Measurements from ENCODE around the gene FERMT1. TPM values are rescaled to one million over a fixed set of nuclear protein-coding genes. Genes with fewer than 3 reads are reported as not detected.

FERMT1 gene
- total RNA-seq, 1 donor from 2014 or later = 1.3 TPM

GRCh38 chr20:6123649-6124014 lies 802 bp upstream of the FERMT1 start:
- Histone ChIP-seq H3K79me2 (ENCODE audit: low read depth) (no peaks in the 10 kb centered on the region), H2AFZ (replicated peaks) (peak overlapping the region; percentile 95), H3K9me3 (ENCODE audit: low read depth) (no peaks in the 10 kb centered on the region), H3K4me2 (peak overlapping the region; percentile 90), H4K20me1 (ENCODE audit: low read depth) (no peaks in the 10 kb centered on the region), H3K27ac (no peak overlapping the region), H3K4me1 (peaks cover 37% of the 10 kb centered on the region), H3K9ac (no peak overlapping the region), H3K36me3 (no peaks in the 10 kb centered on the region), H3F3A (ENCODE audit: low read depth) (peaks cover 20% of the 10 kb centered on the region), H3K27me3 (peaks cover 40% of the 10 kb centered on the region), H3K4me3 (peak overlapping the region; percentile 50)
- peak; percentile 37 for DNase-seq (ENCODE audit: low spot score)
- H3K27me3 Mint-ChIP-seq (ENCODE audit: insufficient read depth, low read depth) = peaks cover 23% of the 10 kb centered on the region
- no peaks in the 10 kb centered on the region for H3K36me3 Mint-ChIP-seq
- H3K27ac Mint-ChIP-seq = no peak overlapping the region
- TF ChIP-seq EZH2phosphoT487 (IDR thresholded peaks at IDR 0.05) (no peak), CTCF (IDR thresholded peaks at IDR 0.05) (no peak), EZH2 (IDR thresholded peaks at IDR 0.05) (no peak)
- H3K9me3 Mint-ChIP-seq = no peaks in the 10 kb centered on the region
- H3K4me3 Mint-ChIP-seq = peak overlapping the region; percentile 82
- H3K4me1 Mint-ChIP-seq = peaks cover 5% of the 10 kb centered on the region

DNA sequence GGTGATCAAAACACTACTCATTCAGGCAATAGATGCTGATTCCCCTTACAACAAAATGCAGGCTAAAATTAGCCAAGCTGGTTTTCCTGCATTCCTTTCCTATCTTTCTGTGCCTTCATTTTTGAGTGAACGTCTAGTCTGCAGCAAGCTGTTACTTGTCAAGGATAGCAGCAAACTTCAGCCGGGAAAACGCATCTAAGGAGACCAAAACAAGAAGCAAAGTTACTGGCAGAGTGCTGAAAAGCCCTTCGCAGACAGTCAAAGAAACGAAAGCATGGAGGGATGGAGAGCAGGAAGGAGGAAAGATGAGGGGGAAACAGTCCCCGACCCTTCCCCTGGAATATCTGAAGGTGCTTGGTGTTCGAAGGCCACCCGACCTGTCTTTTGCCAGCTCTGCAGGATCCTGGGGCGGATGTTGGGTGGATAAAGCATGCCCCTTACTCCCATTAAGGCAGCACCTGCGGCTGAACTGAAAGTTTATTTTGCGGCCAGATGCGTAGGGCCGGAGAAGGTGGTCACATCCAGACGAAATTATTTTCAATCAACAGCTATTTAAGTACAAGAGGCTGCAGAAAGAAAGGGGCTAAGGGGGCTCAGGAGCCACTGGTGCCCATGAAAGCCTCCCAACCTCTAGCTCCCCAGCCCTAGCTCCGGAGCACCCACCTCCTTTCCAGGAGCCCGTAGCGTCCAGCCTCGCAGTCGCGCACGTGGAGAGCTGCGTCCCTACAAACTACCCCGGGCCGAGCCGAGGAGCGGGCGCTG lies 538 bp downstream of the FERMT1 start:
- Mint-ChIP-seq H3K36me3 (no peaks in the 10 kb centered on the region), H3K27ac (no peak overlapping the region), H3K9me3 (no peaks in the 10 kb centered on the region), H3K4me3 (peak overlapping the region; percentile 67), H3K4me1 (peaks cover 5% of the 10 kb centered on the region), H3K27me3 (ENCODE audit: insufficient read depth, low read depth) (peaks cover 23% of the 10 kb centered on the region)
- peaks cover 40% of the 10 kb centered on the region for H3K27me3 ChIP-seq
- no peak overlapping the region for H3K9ac ChIP-seq
- peaks cover 37% of the 10 kb centered on the region for H3K4me1 ChIP-seq
- DNase-seq (ENCODE audit: low spot score) = peak; percentile 15
- no peaks in the 10 kb centered on the region for H3K79me2 ChIP-seq (ENCODE audit: low read depth)
- TF ChIP-seq EZH2phosphoT487 (IDR thresholded peaks at IDR 0.05) (no peak), EZH2 (IDR thresholded peaks at IDR 0.05) (peak; percentile 38), CTCF (IDR thresholded peaks at IDR 0.05) (no peak)
- H3K27ac ChIP-seq = no peak overlapping the region
- H3K4me3 ChIP-seq = peak overlapping the region; percentile 50
- H3K9me3 ChIP-seq (ENCODE audit: low read depth) = no peaks in the 10 kb centered on the region
- H4K20me1 ChIP-seq (ENCODE audit: low read depth) = no peaks in the 10 kb centered on the region
- peak overlapping the region; percentile 90 for H3K4me2 ChIP-seq
- H3K36me3 ChIP-seq = no peaks in the 10 kb centered on the region
- peak overlapping the region; percentile 95 for H2AFZ ChIP-seq (replicated peaks)
- peaks cover 20% of the 10 kb centered on the region for H3F3A ChIP-seq (ENCODE audit: low read depth)

DNA sequence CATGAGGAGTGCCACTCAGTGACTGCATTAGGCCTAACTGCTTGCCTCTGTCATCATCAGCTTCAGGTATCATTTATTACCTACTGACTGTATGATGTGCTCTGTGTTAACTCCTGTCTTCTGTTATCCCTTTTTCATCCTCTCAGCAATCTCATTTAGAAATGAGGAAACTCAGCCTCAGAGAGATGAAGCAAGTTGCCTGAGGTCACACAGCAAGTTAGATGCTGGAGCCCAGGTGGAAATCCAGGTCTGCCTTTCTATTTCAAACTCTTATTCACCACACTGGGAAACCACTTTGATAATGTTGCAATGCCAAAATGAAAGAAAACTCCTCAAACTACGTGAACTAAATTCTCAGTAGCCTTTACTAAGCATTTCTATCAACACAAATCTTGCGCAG lies 1.3 kb downstream of the FERMT1 start:
- no peaks in the 10 kb centered on the region for H4K20me1 ChIP-seq (ENCODE audit: low read depth)
- H3K4me3 ChIP-seq = no peak overlapping the region
- peaks cover 40% of the 10 kb centered on the region for H3K27me3 ChIP-seq
- no peaks in the 10 kb centered on the region for H3K9me3 Mint-ChIP-seq
- H3K9ac ChIP-seq = no peak overlapping the region
- no peak overlapping the region for H3K27ac Mint-ChIP-seq
- no peak for DNase-seq (ENCODE audit: low spot score)
- H3K4me3 Mint-ChIP-seq = no peak overlapping the region
- H3K79me2 ChIP-seq (ENCODE audit: low read depth) = no peaks in the 10 kb centered on the region
- H3K36me3 Mint-ChIP-seq = no peaks in the 10 kb centered on the region
- H3K27me3 Mint-ChIP-seq (ENCODE audit: insufficient read depth, low read depth) = peaks cover 23% of the 10 kb centered on the region
- no peak overlapping the region for H3K27ac ChIP-seq
- H3F3A ChIP-seq (ENCODE audit: low read depth) = peaks cover 20% of the 10 kb centered on the region
- no peaks in the 10 kb centered on the region for H3K36me3 ChIP-seq
- TF ChIP-seq EZH2phosphoT487 (IDR thresholded peaks at IDR 0.05) (no peak), EZH2 (IDR thresholded peaks at IDR 0.05) (no peak), CTCF (IDR thresholded peaks at IDR 0.05) (no peak)
- H3K4me2 ChIP-seq = no peak overlapping the region
- peaks cover 5% of the 10 kb centered on the region for H3K4me1 Mint-ChIP-seq
- H3K9me3 ChIP-seq (ENCODE audit: low read depth) = no peaks in the 10 kb centered on the region
- peaks cover 37% of the 10 kb centered on the region for H3K4me1 ChIP-seq
- no peak overlapping the region for H2AFZ ChIP-seq (replicated peaks)

All from neural progenitor cell (in vitro differentiated cells).